Tibial nerve (tissue), 4 donors: ENCODE data around the gene INSYN2B. TPM values are rescaled to one million over a fixed set of nuclear protein-coding genes. Genes with fewer than 3 reads are reported as not detected.

Source experiments
- DNase-seq, 2 donors: peaks; one replicate each; pipeline ENCODE4 v3.0.0-alpha.2; 2019; ENCODE audit warnings: low spot score in 2 of 2
- H3K27ac ChIP-seq, 4 donors: fragments of 200-600 bp; sonication (generic) in 3 of 4; one replicate each; pipeline ENCODE4 v1.5.1; 2017 to 2019; ENCODE audit warnings: mild to moderate bottlenecking in 1 of 4
- H3K27me3 ChIP-seq, 2 donors: fragments of 200-600 bp; sonication (generic) in 1 of 2; one replicate each; pipeline versions ENCODE4 v1.5.1 to v1.6.0; 2017 to 2019
- H3K36me3 ChIP-seq, 3 donors: fragments of 200-600 bp; sonication (generic); one replicate each; pipeline ENCODE4 v1.5.1; 2018 to 2019
- H3K4me1 ChIP-seq, 4 donors: fragments of 200-600 bp; sonication (generic) in 3 of 4; one replicate each; pipeline ENCODE4 v1.5.1; 2017 to 2019
- H3K4me3 ChIP-seq, 4 donors: fragments of 200-600 bp; sonication (generic) in 3 of 4; one replicate each; pipeline ENCODE4 v1.5.1; 2017 to 2019; ENCODE audit warnings: mild to moderate bottlenecking in 1 of 4, moderate library complexity in 1 of 4
- H3K9me3 ChIP-seq, 4 donors: fragments of 200-600 bp; sonication (generic) in 3 of 4; one replicate each; pipeline ENCODE4 v1.5.1; 2017 to 2019
- CTCF ChIP-seq, 5 experiments: fragments of 200-600 bp in 3 of 5; fragments of 450-650 bp in 2 of 5; sonication (generic) in 3 of 5; IDR thresholded peaks; one replicate each; pipeline ENCODE4 v1.5.1; 2016 to 2019; ENCODE audit warnings: antibody characterized with exemption in 5 of 5, mild to moderate bottlenecking in 3 of 5, moderate library complexity in 2 of 5
- EP300 ChIP-seq, 2 donors: sonication (generic); formaldehyde crosslinking; IDR thresholded peaks; one replicate each; pipeline ENCODE4 v1.6.1; 2017; ENCODE audit warnings: antibody characterized with exemption in 2 of 2, mild to moderate bottlenecking in 1 of 2
- POLR2A ChIP-seq, 2 donors: fragments of 450-650 bp; IDR thresholded peaks; one replicate each; pipeline ENCODE4 v1.6.1; 2017; ENCODE audit warnings: antibody characterized with exemption in 2 of 2, mild to moderate bottlenecking in 2 of 2, moderate library complexity in 2 of 2
- WGBS, 2 donors: methylation state at CpG; one replicate each; pipeline ENCODE4 v1.1.5; 2018; 5-methylcytosine and 5-hydroxymethylcytosine counted together
- small RNA-seq: library from RNA; depleted of rRNA; stranded (forward); fragments of <200 nt; gene quantifications from one replicate; pipeline ENCODE3, GENCODE V24; 2016
- total RNA-seq, 4 donors: library from RNA; depleted of rRNA; stranded (reverse); fragments of >200 nt; gene quantifications; one replicate each; pipeline ENCODE4 v1.1.0, GENCODE V29; 2016

INSYN2B gene
- total RNA-seq, 4 donors from 2014 or later = 0.60 to 4.2 TPM; not detected in 2

- Histone ChIP-seq H3K36me3 (no peaks in the 10 kb centered on the region), H3K27me3 (no peaks in the 10 kb centered on the region), H3K4me3 (no peak overlapping the region), H3K27ac (no peak overlapping the region), H3K9me3 (no peaks in the 10 kb centered on the region), H3K4me1 (no peaks in the 10 kb centered on the region)
- no peak for TF ChIP-seq CTCF (IDR thresholded peaks at IDR 0.05)
- no peak for TF ChIP-seq EP300 (IDR thresholded peaks at IDR 0.05)
- no peak for TF ChIP-seq POLR2A (IDR thresholded peaks at IDR 0.05)
- no peak for DNase-seq
- 75 to 82% methylated on average over 4 of the region's 4 CpGs for WGBS, 2 donors
These were observed 151.9 kb downstream of the INSYN2B start for GRCh38 chr5:169828385-169828784.

GRCh38 chr5:169827769-169828168 lies 152.5 kb downstream of the INSYN2B start:
- DNase-seq = no peak
- 85 to 86% methylated on average over 3 of the region's 3 CpGs for WGBS, 2 donors
- no peaks in the 10 kb centered on the region for H3K27me3 ChIP-seq
- TF ChIP-seq CTCF (IDR thresholded peaks at IDR 0.05) (no peak), POLR2A (IDR thresholded peaks at IDR 0.05) (no peak), EP300 (IDR thresholded peaks at IDR 0.05) (no peak)
- no peaks in the 10 kb centered on the region for H3K9me3 ChIP-seq
- no peaks in the 10 kb centered on the region for H3K4me1 ChIP-seq
- no peaks in the 10 kb centered on the region for H3K36me3 ChIP-seq
- H3K27ac ChIP-seq = no peak overlapping the region
- H3K4me3 ChIP-seq = no peak overlapping the region

GRCh38 chr5:169826618-169827017 lies 153.7 kb downstream of the INSYN2B start:
- no peaks in the 10 kb centered on the region for H3K4me1 ChIP-seq
- no peaks in the 10 kb centered on the region for H3K9me3 ChIP-seq
- H3K27ac ChIP-seq = no peak overlapping the region
- DNase-seq = no peak
- no peaks in the 10 kb centered on the region for H3K27me3 ChIP-seq
- TF ChIP-seq POLR2A (IDR thresholded peaks at IDR 0.05) = no peak
- TF ChIP-seq EP300 (IDR thresholded peaks at IDR 0.05) = no peak
- TF ChIP-seq CTCF (IDR thresholded peaks at IDR 0.05) = no peak
- 67 to 73% methylated on average over 5 of the region's 5 CpGs for WGBS, 2 donors
- H3K4me3 ChIP-seq = no peak overlapping the region
- no peaks in the 10 kb centered on the region for H3K36me3 ChIP-seq

- no peaks in the 10 kb centered on the region for H3K4me1 ChIP-seq
- no peaks in the 10 kb centered on the region for H3K27me3 ChIP-seq
- 74 to 81% methylated on average over 2 of the region's 2 CpGs for WGBS, 2 donors
- TF ChIP-seq POLR2A (IDR thresholded peaks at IDR 0.05) = no peak
- TF ChIP-seq CTCF (IDR thresholded peaks at IDR 0.05) = no peak
- no peak for TF ChIP-seq EP300 (IDR thresholded peaks at IDR 0.05)
- no peak for DNase-seq
- H3K9me3 ChIP-seq = no peaks in the 10 kb centered on the region
- H3K4me3 ChIP-seq = no peak overlapping the region
- H3K36me3 ChIP-seq = no peaks in the 10 kb centered on the region
- no peak overlapping the region for H3K27ac ChIP-seq
These were observed 163.3 kb downstream of the INSYN2B start for GRCh38 chr5:169817031-169817430.

- 77 to 87% methylated on average over 1 of the region's 1 CpG for WGBS, 2 donors
- TF ChIP-seq CTCF (IDR thresholded peaks at IDR 0.05) = no peak
- no peak for TF ChIP-seq POLR2A (IDR thresholded peaks at IDR 0.05)
- no peak for DNase-seq
These were observed 165.8 kb downstream of the INSYN2B start for GRCh38 chr5:169814522-169814921.

More at GRCh38 chr5:169814522-169814921, 165.8 kb downstream of the INSYN2B start:
- no peaks in the 10 kb centered on the region for H3K9me3 ChIP-seq
- no peak overlapping the region for H3K4me3 ChIP-seq
- no peak overlapping the region for H3K27ac ChIP-seq
- no peaks in the 10 kb centered on the region for H3K4me1 ChIP-seq
- no peaks in the 10 kb centered on the region for H3K36me3 ChIP-seq
- no peaks in the 10 kb centered on the region for H3K27me3 ChIP-seq

Small RNA genes within 50 kb of the gene (small RNA-seq; reads per million reads assigned to genes)
- gene MIR378E = not detected

Other genes with a start within 250 kb of the INSYN2B start
- under 1 TPM in 1 of 4 donors, not detected in 3; 0.44 TPM for gene FOXI1, start 125.4 kb upstream of the INSYN2B start, total RNA-seq